Peyer's patch (tissue), 4 donors: ENCODE results near the gene PHACTR1.

ENCODE experiments used
- POLR2A ChIP-seq, 2 donors: fragments of 450-650 bp; IDR thresholded peaks; one replicate each; pipeline ENCODE4 v1.5.1; 2017; ENCODE audit warnings: antibody characterized with exemption in 2 of 2, mild to moderate bottlenecking in 2 of 2, moderate library complexity in 2 of 2
- TF ChIP-seq, protein P1 (sequence below), 6 experiments: fragments of 450-650 bp in 4 of 6; fragments of 200-600 bp in 2 of 6; sonication (generic) in 1 of 6; IDR thresholded peaks; one replicate each; pipeline ENCODE4 v1.5.1; 2017 to 2019; ENCODE audit warnings: antibody characterized with exemption in 6 of 6, mild to moderate bottlenecking in 3 of 6, moderate library complexity in 1 of 6

- TF ChIP-seq POLR2A (IDR thresholded peaks at IDR 0.05): no peak
- TF ChIP-seq, protein P1, sequence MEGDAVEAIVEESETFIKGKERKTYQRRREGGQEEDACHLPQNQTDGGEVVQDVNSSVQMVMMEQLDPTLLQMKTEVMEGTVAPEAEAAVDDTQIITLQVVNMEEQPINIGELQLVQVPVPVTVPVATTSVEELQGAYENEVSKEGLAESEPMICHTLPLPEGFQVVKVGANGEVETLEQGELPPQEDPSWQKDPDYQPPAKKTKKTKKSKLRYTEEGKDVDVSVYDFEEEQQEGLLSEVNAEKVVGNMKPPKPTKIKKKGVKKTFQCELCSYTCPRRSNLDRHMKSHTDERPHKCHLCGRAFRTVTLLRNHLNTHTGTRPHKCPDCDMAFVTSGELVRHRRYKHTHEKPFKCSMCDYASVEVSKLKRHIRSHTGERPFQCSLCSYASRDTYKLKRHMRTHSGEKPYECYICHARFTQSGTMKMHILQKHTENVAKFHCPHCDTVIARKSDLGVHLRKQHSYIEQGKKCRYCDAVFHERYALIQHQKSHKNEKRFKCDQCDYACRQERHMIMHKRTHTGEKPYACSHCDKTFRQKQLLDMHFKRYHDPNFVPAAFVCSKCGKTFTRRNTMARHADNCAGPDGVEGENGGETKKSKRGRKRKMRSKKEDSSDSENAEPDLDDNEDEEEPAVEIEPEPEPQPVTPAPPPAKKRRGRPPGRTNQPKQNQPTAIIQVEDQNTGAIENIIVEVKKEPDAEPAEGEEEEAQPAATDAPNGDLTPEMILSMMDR (IDR thresholded peaks at IDR 0.05): no peak
These were observed 455.7 kb downstream of the PHACTR1 start for GRCh38 chr6:13172291-13172690.
